WTC11 (cell line): Measurements from ENCODE around the gene THAP2.
A peak's percentile ranks its signal among the peaks of the same experiment; 100 is the strongest.

Experiments
- ATF2 ChIP-seq: sonication (generic); formaldehyde crosslinking; IDR thresholded peaks from 2 replicates; pipeline ENCODE4 v1.8.1; 2022; ENCODE audit warnings: low read depth, missing genetic modification reagents, borderline replicate concordance
- ATF6 ChIP-seq: sonication (generic); formaldehyde crosslinking; IDR thresholded peaks from 2 replicates; pipeline ENCODE4 v1.8.1; 2023; ENCODE audit warnings: mild to moderate bottlenecking, missing genetic modification reagents
- CTCF ChIP-seq: fragments of 200-600 bp; IDR thresholded peaks from 2 replicates; pipeline ENCODE4 v1.8.0; 2022; ENCODE audit warnings: antibody characterized with exemption
- ETV6 ChIP-seq: sonication (generic); formaldehyde crosslinking; IDR thresholded peaks from 2 replicates; pipeline ENCODE4 v1.8.1; 2022; ENCODE audit warnings: mild to moderate bottlenecking, missing genetic modification reagents
- NR3C1 ChIP-seq: sonication (generic); formaldehyde crosslinking; conservative IDR thresholded peaks from 2 replicates; pipeline ENCODE4 v1.8.1; 2023; ENCODE audit warnings: low read depth, mild to moderate bottlenecking, missing genetic modification reagents
- ZSCAN18 ChIP-seq: fragments of 250-450 bp; sonication (Bioruptor Pico); IDR thresholded peaks from 2 replicates; pipeline ENCODE4 v2.1.2; 2022; ENCODE audit warnings: mild to moderate bottlenecking, moderate library complexity

GRCh38 chr12:71663561-71664410 is at the start of gene THAP2, which contains the start of gene ZFC3H1:
- TF ChIP-seq ATF6: no peak
- TF ChIP-seq CTCF: no peak
- no peak for TF ChIP-seq NR3C1 (CRISPR knock-in tag)
- TF ChIP-seq ETV6 (CRISPR knock-in tag): peak; percentile 49; the same call in 1 of the 2 replicates
- no peak for TF ChIP-seq ZSCAN18 (CRISPR knock-in tag)
- TF ChIP-seq ATF2: no peak
